Muscle layer of duodenum (tissue), 2 donors: ENCODE data around the gene GLB1L2.
A peak's percentile ranks its signal among the peaks of the same experiment; 100 is the strongest.

Experiments used
- H3K27ac ChIP-seq: one replicate; pipeline ENCODE4 v1.7.0; 2013; ENCODE audit warnings: mild to moderate bottlenecking, low read length
- H3K27me3 ChIP-seq: one replicate; pipeline ENCODE4 v1.7.0; 2013; ENCODE audit warnings: low read depth, mild to moderate bottlenecking, control low read depth, low read length
- H3K36me3 ChIP-seq, 2 donors: one replicate each; pipeline ENCODE4 v1.7.0; 2013; ENCODE audit warnings: low read length in 2 of 2, control low read depth in 1 of 2, mild to moderate bottlenecking in 1 of 2; ENCODE audit not compliant: insufficient read depth in 2 of 2, control insufficient read depth in 1 of 2
- H3K4me1 ChIP-seq, 2 donors: one replicate each; pipeline ENCODE4 v1.7.0; 2013; ENCODE audit warnings: low read length in 2 of 2, mild to moderate bottlenecking in 2 of 2, control low read depth in 1 of 2, moderate library complexity in 1 of 2; ENCODE audit not compliant: insufficient read depth in 2 of 2, control insufficient read depth in 1 of 2
- H3K4me3 ChIP-seq, 2 donors: one replicate each; pipeline ENCODE4 v1.7.0; 2013; ENCODE audit warnings: low read length in 2 of 2, low read depth in 1 of 2, mild to moderate bottlenecking in 1 of 2
- H3K9me3 ChIP-seq, 2 donors: one replicate each; pipeline ENCODE4 v1.7.0; 2013; ENCODE audit warnings: low read length in 2 of 2, control low read depth in 1 of 2, mild to moderate bottlenecking in 1 of 2; ENCODE audit not compliant: control insufficient read depth in 1 of 2
- donor health status: healthy.

The GLB1L2 gene

GRCh38 chr11:134402910-134403309, 71.1 kb downstream of the GLB1L2 start:
- Histone ChIP-seq H3K36me3 (no peaks in the 10 kb centered on the region), H3K27ac (no peak overlapping the region), H3K4me1 (no peaks in the 10 kb centered on the region), H3K4me3 (no peak overlapping the region), H3K9me3 (no peaks in the 10 kb centered on the region), H3K27me3 (no peaks in the 10 kb centered on the region)

GRCh38 chr11:134404575-134405341, 73.0 kb downstream of the GLB1L2 start:
- Histone ChIP-seq H3K27me3 (peaks cover 7% of the 10 kb centered on the region), H3K36me3 (no peaks in the 10 kb centered on the region), H3K9me3 (no peaks in the 10 kb centered on the region), H3K4me3 (no peak overlapping the region), H3K4me1 (no peaks in the 10 kb centered on the region), H3K27ac (no peak overlapping the region)

- Histone ChIP-seq H3K27ac (no peak overlapping the region), H3K9me3 (no peaks in the 10 kb centered on the region), H3K4me1 (no peaks in the 10 kb centered on the region), H3K36me3 (no peaks in the 10 kb centered on the region), H3K27me3 (peaks cover 13% of the 10 kb centered on the region), H3K4me3 (no peak overlapping the region)
Observed at GRCh38 chr11:134405436-134405835, 73.6 kb downstream of the GLB1L2 start.

DNA sequence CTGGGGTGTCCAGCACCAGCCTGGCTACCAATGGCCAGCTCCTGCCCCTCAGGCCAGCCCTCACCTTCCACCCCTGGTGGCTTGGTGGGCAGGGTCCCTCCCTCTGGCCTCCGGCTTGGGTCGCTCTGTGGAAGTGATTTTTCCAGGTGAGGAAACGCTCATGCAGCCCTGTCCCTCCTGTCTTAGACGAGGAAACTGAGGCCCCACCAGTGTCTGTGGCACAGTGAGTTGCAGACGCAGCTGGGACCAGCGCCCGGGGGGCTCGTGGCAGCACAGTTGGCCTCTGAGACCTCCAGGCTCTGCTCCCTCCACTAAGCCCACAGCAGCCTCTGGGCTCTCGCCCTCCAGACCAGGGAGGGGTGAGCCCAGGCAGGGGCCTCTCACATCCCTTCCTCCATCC, 74.1 kb downstream of the GLB1L2 start:
- peaks cover 17% of the 10 kb centered on the region for H3K27me3 ChIP-seq
- no peak overlapping the region for H3K4me3 ChIP-seq
- no peak overlapping the region for H3K27ac ChIP-seq

GRCh38 chr11:134406264-134407185, 74.7 kb downstream of the GLB1L2 start:
- Histone ChIP-seq H3K36me3 (no peaks in the 10 kb centered on the region), H3K27me3 (peaks cover 24% of the 10 kb centered on the region), H3K4me3 (no peak overlapping the region), H3K27ac (no peak overlapping the region), H3K9me3 (no peaks in the 10 kb centered on the region), H3K4me1 (peaks cover 0 to 9% of the 10 kb centered on the region in 2 donors)

More for the DNA sequence above, 74.1 kb downstream of the GLB1L2 start:
- no peaks in the 10 kb centered on the region for H3K9me3 ChIP-seq
- H3K4me1 ChIP-seq: peaks cover 0 to 2% of the 10 kb centered on the region in 2 donors
- no peaks in the 10 kb centered on the region for H3K36me3 ChIP-seq

- Histone ChIP-seq H3K4me3 (no peak overlapping the region), H3K27me3 (peaks cover 25% of the 10 kb centered on the region), H3K9me3 (no peaks in the 10 kb centered on the region), H3K27ac (no peak overlapping the region), H3K4me1 (peaks cover 0 to 11% of the 10 kb centered on the region in 2 donors), H3K36me3 (no peaks in the 10 kb centered on the region)
Observed at GRCh38 chr11:134407321-134407828, 75.6 kb downstream of the GLB1L2 start.

- no peak overlapping the region for H3K4me3 ChIP-seq
- H3K9me3 ChIP-seq: no peaks in the 10 kb centered on the region
- no peaks in the 10 kb centered on the region for H3K36me3 ChIP-seq
- peaks cover 25% of the 10 kb centered on the region for H3K27me3 ChIP-seq
- H3K4me1 ChIP-seq: peaks cover 0 to 15% of the 10 kb centered on the region in 2 donors
- no peak overlapping the region for H3K27ac ChIP-seq
Observed at GRCh38 chr11:134407923-134408322, 76.1 kb downstream of the GLB1L2 start.

DNA sequence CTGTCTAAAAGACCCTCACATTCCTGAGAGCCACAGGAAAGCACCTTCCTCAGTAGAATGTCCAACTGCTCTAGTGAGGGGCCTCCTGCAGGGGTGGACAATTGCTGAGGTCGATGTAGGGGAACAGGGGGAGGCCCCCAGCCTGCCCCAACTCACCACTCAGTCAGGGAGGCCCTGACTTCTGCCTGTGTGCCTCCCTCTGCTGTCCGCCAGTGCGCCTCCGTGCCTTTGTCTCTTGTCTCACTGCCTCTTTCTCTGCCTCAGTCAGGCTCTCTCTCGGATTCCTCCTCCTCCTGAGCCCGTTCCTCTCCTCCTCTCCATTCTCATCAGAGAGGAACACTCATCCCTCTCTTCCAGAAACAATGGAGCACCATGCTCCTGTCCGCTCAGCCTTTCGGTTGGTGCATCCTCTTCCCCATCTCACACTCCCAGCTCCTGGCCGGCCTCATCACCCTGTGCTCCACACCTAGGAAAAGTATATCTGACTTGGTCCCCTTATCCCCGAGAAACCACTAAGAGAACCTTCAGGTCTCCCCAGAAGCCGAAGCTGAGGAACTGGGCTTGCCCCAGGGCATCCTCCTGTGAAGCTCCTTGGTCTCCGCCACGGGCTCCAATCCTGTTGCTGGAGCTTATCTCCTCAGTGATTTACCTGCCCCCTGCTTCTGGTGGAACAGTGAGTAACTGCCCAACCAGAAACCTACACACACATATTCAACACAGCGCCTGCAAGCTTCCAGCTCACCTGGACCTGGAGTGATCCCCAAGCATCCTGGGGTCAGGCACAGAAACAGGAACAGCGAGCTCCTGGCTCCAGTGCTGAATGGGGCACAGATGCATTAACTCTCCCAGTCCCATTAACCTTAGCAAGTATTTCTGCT, 78.0 kb downstream of the GLB1L2 start:
- Histone ChIP-seq H3K27me3 (peaks cover 31% of the 10 kb centered on the region), H3K4me1 (peaks cover 0 to 15% of the 10 kb centered on the region in 2 donors), H3K9me3 (no peaks in the 10 kb centered on the region), H3K36me3 (no peaks in the 10 kb centered on the region), H3K4me3 (no peak overlapping the region), H3K27ac (no peak overlapping the region)

GRCh38 chr11:134410766-134411165, 79.0 kb downstream of the GLB1L2 start:
- H3K4me3 ChIP-seq: peak overlapping the region in 1 of 2 donors; percentile 63
- H3K27me3 ChIP-seq: peaks cover 31% of the 10 kb centered on the region

GRCh38 chr11:134412203-134413042, 80.6 kb downstream of the GLB1L2 start, which contains the start of gene B3GAT1:
TSS of gene B3GAT1 (minus strand) at chr11:134412242. CDS start at chr11:134387659, 24,583 bp downstream.
- H3K27me3 ChIP-seq: peaks cover 31% of the 10 kb centered on the region
- peak within 1 kb of the TSS in 1 of 2 donors; percentile 63 for H3K4me3 ChIP-seq
- peaks cover 0 to 15% of the 10 kb centered on the region in 2 donors for H3K4me1 ChIP-seq
- H3K36me3 ChIP-seq: no peaks in the 10 kb centered on the region
- no peak within 1 kb of the TSS for H3K27ac ChIP-seq
- no peaks in the 10 kb centered on the region for H3K9me3 ChIP-seq

More at GRCh38 chr11:134410766-134411165, 79.0 kb downstream of the GLB1L2 start:
- Histone ChIP-seq H3K36me3 (no peaks in the 10 kb centered on the region), H3K27ac (no peak overlapping the region), H3K9me3 (no peaks in the 10 kb centered on the region), H3K4me1 (peaks cover 0 to 15% of the 10 kb centered on the region in 2 donors)
